LNCAP (cell line): Measurements from ENCODE around the gene LCE3B.

Experiments
- TF ChIP-seq, protein P1 (sequence below): fragments of 450-650 bp; IDR thresholded peaks from 2 replicates; pipeline ENCODE4 v1.5.1; 2017; ENCODE audit warnings: mild to moderate bottlenecking

The LCE3B gene

DNA sequence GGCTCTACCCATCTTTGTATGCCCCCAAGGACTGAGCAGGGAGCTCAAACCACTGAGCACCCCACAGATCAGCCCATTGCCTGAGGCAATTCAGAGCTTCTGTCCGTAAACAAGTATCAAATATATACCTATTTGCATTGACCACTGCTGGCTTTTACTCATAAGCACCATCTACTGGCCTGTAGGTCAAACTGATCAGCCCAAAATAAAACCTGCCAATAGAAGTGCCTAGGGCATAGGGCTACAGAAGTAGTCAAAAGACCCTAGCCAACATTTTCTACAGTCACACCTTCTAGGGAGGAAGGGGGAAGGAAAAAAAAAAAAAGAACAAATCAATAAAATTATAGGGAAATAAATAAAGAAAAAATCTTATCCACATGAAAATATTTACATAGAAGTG lies 28.0 kb upstream of the LCE3B start:
- TF ChIP-seq, protein P1, sequence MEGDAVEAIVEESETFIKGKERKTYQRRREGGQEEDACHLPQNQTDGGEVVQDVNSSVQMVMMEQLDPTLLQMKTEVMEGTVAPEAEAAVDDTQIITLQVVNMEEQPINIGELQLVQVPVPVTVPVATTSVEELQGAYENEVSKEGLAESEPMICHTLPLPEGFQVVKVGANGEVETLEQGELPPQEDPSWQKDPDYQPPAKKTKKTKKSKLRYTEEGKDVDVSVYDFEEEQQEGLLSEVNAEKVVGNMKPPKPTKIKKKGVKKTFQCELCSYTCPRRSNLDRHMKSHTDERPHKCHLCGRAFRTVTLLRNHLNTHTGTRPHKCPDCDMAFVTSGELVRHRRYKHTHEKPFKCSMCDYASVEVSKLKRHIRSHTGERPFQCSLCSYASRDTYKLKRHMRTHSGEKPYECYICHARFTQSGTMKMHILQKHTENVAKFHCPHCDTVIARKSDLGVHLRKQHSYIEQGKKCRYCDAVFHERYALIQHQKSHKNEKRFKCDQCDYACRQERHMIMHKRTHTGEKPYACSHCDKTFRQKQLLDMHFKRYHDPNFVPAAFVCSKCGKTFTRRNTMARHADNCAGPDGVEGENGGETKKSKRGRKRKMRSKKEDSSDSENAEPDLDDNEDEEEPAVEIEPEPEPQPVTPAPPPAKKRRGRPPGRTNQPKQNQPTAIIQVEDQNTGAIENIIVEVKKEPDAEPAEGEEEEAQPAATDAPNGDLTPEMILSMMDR, result peak; percentile 32; the same call in 1 of the 2 replicates

DNA sequence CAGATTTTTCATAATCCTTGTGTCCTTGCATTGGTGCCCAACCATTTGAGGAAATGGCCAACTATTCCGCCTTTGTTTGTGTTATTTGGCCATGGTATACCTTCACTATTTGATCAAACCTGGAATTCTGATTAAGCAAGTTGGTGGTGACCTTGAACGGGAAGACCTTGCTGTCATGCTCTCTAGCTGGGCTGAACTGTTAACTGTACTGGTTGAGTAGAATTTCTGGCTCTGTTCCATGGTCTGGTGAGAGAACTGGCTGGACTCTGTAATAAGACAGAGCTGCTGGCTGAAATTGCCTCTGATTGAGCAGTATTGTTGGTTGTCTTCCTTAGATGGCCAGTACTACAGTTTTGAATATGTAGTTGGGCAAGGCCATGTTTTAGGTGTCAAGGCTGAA lies 16.6 kb upstream of the LCE3B start:
- TF ChIP-seq, protein P1, result no peak

DNA sequence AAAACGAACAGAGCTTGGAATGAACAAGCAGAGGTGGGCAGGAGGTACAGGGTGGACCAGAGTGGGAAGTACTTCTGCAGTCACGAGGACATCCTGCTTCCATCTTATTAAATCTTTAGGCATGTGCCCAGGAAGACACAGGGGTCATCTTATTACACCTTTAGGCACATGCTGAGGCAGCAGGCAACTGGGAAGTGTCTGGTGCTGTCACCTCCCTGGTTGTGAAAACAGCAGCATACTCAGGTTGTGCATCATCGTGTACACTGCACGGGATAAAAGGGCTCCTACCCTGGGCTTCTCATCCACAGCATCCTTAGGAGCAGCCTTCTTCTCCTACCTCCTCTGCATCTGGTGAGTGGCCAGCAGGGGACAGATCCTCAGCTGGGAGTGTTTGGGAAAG lies 13.7 kb upstream of the LCE3B start, which contains the start of gene LCE3C:
TSS of gene LCE3C (plus strand) at position 301 of the 400 bp plus-strand sequence. CDS start 498 bp downstream, outside the sequence.
- TF ChIP-seq, protein P1, result no peak

DNA sequence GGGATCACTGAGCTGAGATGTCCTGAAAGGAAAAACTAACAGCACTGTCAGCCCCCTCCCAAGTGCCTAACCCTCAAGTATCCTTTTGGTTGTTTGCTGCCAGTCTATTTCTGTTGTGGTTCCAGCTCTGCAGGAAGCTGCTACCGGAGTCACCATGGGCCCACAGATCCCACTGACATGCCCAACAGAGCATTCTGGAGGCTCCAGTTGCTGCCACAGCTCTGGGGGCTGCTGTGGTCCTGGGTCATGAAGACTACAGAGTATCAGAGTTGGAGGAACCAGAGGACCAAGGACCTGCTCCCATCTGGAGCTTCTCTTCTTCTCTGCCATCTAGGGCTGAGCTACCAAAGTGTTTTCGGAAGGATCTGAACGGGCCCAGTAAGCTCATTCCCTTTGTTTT lies 8.4 kb downstream of the LCE3B start:
- TF ChIP-seq, protein P1, result no peak

DNA sequence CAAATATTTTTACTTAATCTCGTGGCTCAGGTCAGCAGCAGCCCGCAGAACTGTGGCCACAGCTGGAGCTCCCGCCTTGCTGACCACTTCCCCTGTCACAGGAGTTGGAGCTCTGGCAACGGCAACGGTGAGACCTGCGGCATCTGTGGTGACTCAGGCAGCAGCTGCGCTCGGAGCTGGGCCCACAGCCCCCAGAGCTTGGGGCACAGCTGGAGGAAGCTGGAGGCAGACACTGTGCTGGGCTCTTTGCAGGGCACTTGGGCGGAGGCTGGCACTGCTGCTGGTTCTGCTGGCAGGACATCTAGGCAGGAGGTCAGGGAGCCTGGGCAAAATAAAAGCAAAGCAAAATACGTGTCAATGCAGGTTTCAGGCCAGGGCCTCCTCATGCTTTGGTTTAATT lies 9.2 kb downstream of the LCE3B start, which contains the start of gene LCE3A:
TSS of gene LCE3A (minus strand) at position 301 of the 400 bp plus-strand sequence. CDS start at position 301, 0 bp downstream.
- TF ChIP-seq, protein P1, result no peak

DNA sequence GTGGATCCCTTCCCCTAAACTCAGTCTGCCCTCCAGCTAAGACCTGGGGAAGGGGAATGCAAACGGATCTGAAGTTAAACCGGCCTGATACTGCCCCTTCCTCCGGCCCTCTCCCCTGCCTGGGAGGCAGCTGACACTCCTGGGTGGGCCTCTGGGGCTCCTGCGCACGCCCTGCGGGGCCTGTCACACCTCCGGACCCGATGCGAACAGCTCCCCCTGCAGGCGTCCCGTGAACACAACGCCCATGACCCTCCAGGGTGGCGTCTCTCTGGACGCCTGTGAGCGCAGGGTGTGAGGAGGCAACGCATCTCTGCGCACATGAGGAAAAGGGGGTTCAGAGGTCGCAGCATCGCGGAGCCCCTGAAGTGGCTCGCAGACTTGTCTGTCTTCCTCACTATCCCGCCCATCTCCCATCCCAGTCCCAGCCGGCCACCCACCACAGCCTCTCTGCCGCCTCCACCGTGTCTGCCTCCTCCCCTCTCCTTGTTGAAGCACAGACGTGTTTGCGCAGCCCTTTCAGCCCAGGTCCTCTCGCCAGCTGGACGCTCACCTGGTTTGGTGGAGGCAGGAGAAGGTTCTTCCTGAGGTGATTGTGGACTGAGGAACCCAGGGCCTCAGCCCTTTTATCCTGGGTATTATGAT lies 9.7 kb downstream of the LCE3B start:
- TF ChIP-seq, protein P1, result peak; percentile 26; the same call in 1 of the 2 replicates

DNA sequence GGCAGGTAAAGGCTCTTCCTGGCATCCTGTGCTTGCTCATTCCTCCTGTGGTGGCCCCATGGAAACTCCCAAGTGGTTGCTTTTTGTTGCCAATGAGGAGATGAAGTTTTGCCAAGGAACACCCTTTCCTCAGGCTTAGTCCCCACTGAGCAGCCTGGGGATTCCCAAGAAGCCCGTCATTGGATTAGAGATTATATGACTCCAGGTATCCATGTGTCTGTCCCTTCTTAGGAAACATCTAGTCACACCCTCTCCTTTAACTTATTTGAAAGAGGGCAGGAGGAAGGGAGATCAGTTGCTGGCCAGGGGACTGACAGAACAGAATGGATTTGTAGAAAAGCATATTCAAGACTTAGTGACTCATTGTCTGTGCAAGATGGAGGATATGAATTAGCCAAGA lies 13.1 kb downstream of the LCE3B start:
- TF ChIP-seq, protein P1, result no peak

DNA sequence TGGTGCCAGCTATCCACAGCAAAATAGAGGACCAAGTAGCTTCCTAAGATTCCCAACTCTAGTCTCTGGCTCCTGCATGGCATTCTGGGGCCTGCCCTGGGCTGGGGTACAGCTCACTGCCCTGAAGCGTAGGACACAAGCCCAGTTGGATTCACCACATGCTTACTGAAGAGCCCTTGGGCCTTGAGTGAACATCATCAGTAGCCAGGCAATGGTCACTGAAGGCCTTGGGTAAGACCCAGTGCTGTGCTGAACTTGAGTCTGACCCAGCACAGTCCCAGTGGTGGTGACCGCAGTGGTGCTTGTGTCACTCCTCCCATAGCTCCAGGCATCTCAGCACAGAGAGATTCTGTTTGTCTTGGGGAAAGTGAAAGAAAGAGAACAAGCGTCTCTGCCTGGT lies 17.0 kb downstream of the LCE3B start:
- TF ChIP-seq, protein P1, result no peak
